Measurements from ENCODE around the gene NPAS3.

The NPAS3 gene

GRCh38 chr14:33483541-33483940 is 544.9 kb downstream of the NPAS3 start:
- H3K27ac ChIP-seq, result peak overlapping the region; percentile 67
- TF ChIP-seq, protein P1, sequence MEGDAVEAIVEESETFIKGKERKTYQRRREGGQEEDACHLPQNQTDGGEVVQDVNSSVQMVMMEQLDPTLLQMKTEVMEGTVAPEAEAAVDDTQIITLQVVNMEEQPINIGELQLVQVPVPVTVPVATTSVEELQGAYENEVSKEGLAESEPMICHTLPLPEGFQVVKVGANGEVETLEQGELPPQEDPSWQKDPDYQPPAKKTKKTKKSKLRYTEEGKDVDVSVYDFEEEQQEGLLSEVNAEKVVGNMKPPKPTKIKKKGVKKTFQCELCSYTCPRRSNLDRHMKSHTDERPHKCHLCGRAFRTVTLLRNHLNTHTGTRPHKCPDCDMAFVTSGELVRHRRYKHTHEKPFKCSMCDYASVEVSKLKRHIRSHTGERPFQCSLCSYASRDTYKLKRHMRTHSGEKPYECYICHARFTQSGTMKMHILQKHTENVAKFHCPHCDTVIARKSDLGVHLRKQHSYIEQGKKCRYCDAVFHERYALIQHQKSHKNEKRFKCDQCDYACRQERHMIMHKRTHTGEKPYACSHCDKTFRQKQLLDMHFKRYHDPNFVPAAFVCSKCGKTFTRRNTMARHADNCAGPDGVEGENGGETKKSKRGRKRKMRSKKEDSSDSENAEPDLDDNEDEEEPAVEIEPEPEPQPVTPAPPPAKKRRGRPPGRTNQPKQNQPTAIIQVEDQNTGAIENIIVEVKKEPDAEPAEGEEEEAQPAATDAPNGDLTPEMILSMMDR (conservative IDR thresholded peaks at IDR 0.05), result no peak

GRCh38 chr14:33484264-33484663 is 545.6 kb downstream of the NPAS3 start:
- TF ChIP-seq, protein P1 (conservative IDR thresholded peaks at IDR 0.05), result no peak
- peak overlapping the region; percentile 67 for H3K27ac ChIP-seq

- TF ChIP-seq, protein P1 (conservative IDR thresholded peaks at IDR 0.05), result no peak
- no peak overlapping the region for H3K27ac ChIP-seq
Measured at GRCh38 chr14:33486332-33486890, 547.7 kb downstream of the NPAS3 start.

DNA sequence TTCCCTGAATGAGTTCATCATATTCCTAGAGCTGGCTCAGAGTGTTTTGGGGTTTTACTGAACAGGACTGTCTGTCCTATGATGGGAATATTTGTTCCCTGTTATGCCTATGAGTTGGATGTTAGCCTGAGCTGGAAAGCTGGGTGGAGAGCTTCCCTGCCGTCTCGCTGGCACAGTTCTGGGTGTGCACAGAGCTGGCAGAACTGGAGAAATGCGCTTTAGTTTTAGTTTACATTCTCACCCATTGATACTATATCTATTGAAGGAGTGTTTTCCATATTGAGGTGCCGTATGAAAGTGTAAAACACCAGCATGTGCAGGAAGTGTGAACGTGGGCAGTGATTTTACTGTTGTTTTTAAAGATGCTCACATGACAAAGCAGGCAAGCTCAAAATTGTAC is 549.9 kb downstream of the NPAS3 start:
- TF ChIP-seq, protein P1 (conservative IDR thresholded peaks at IDR 0.05), result no peak
- H3K27ac ChIP-seq, result no peak overlapping the region

GRCh38 chr14:33490555-33490954 is 551.9 kb downstream of the NPAS3 start:
- H3K27ac ChIP-seq, result peak overlapping the region; percentile 70
- TF ChIP-seq, protein P1 (conservative IDR thresholded peaks at IDR 0.05), result no peak

DNA sequence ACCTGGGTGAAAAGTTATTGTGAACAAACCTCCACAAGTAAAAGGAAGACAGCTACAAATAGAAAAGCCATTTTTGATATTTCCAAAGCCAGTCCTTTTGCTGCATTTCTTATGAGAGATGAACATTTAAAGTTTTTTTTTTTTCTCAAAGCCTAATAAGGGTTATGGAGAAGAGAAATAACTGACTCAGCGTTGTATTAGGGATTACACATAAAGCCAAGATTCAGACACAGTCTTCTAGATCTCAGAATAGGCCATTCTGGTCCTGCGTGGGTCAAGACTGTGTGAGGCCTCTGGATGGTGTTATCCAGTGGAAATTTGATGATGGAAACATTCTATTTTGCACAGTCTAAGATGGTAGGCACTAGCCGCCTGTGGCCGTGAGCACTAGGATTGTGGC is 552.4 kb downstream of the NPAS3 start:
- TF ChIP-seq, protein P1 (conservative IDR thresholded peaks at IDR 0.05), result no peak

GRCh38 chr14:33492491-33492890 is 553.8 kb downstream of the NPAS3 start:
- TF ChIP-seq, protein P1 (conservative IDR thresholded peaks at IDR 0.05), result no peak

More for the DNA sequence above, 552.4 kb downstream of the NPAS3 start:
- H3K27ac ChIP-seq, result peak overlapping the region; percentile 70

More at GRCh38 chr14:33492491-33492890, 553.8 kb downstream of the NPAS3 start:
- H3K27ac ChIP-seq, result no peak overlapping the region

Data from VCaP (cell line).